ENCODE measurements around the gene MRPS23. TPM values are rescaled to one million over a fixed set of nuclear protein-coding genes. Genes with fewer than 3 reads are reported as not detected.

The MRPS23 gene
- total and polyA plus RNA-seq, 2 donors (not counting 1 experiment from before 2014, with no cell fraction given): 27.9 to 40.0 TPM

DNA sequence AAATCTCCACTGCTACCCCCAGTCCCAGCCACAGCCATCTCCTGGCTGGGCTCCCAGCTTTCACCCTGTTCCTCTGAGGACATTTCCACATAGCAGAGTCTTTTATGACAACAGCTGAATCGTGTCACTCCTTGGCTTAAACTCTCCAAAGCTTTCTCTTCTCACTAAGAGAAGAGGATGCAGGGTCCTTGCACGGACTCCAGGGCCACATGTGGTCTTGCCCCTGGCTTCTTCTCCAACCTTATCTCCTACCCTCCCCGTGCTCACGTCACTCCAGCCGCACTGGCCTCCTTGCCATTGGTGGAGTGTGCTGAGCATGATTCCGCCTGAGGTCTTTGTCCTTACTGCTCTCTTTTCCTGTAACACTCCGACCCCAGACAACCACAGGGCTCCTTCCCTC, 64.8 kb downstream of the MRPS23 start:
- H2AFZ ChIP-seq (ENCODE audit: low read length): no peak overlapping the region
- H3K79me2 ChIP-seq (ENCODE audit: control insufficient read depth, insufficient read depth, low read length): no peaks in the 10 kb centered on the region
- no peak overlapping the region for H3K27ac ChIP-seq (ENCODE audit: insufficient read depth, low read length)
- H3K9ac ChIP-seq (ENCODE audit: insufficient read depth, low read length): no peak overlapping the region
- no peak overlapping the region for H3K4me2 ChIP-seq (ENCODE audit: extremely low read depth, insufficient read depth, low read length)
- DNase-seq (ENCODE audit: low read depth in 2 of 2): peak in 1 of 2 donors; percentile 27
- H4K20me1 ChIP-seq (ENCODE audit: control insufficient read depth, extremely low read depth, insufficient read depth, low read length): no peaks in the 10 kb centered on the region
- no peaks in the 10 kb centered on the region for H3K4me1 ChIP-seq (ENCODE audit: control insufficient read depth, extremely low read depth, insufficient read depth, low read length)
- no peak overlapping the region for H3K4me3 ChIP-seq (replicated peaks in 1 of 4; ENCODE audit: control extremely low read depth in 1 of 4, insufficient read depth in 1 of 4, low read depth in 3 of 4, low read length in 4 of 4)
- no peak for TF ChIP-seq EZH2 (IDR thresholded peaks at IDR 0.05; ENCODE audit: low read length, missing control alignments)
- TF ChIP-seq, protein P1, sequence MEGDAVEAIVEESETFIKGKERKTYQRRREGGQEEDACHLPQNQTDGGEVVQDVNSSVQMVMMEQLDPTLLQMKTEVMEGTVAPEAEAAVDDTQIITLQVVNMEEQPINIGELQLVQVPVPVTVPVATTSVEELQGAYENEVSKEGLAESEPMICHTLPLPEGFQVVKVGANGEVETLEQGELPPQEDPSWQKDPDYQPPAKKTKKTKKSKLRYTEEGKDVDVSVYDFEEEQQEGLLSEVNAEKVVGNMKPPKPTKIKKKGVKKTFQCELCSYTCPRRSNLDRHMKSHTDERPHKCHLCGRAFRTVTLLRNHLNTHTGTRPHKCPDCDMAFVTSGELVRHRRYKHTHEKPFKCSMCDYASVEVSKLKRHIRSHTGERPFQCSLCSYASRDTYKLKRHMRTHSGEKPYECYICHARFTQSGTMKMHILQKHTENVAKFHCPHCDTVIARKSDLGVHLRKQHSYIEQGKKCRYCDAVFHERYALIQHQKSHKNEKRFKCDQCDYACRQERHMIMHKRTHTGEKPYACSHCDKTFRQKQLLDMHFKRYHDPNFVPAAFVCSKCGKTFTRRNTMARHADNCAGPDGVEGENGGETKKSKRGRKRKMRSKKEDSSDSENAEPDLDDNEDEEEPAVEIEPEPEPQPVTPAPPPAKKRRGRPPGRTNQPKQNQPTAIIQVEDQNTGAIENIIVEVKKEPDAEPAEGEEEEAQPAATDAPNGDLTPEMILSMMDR (conservative IDR thresholded peaks at IDR 0.05 in 1 of 2, IDR thresholded peaks at IDR 0.05 in 1 of 2; ENCODE audit: low read depth in 1 of 2, low read length in 2 of 2): no peak
- no peaks in the 10 kb centered on the region for H3K36me3 ChIP-seq (ENCODE audit: control insufficient read depth, insufficient read depth, low read length)
- no peaks in the 10 kb centered on the region for H3K9me3 ChIP-seq (ENCODE audit: control insufficient read depth, insufficient read depth, low read depth, low read length)
- no peaks in the 10 kb centered on the region for H3K27me3 ChIP-seq (ENCODE audit: control insufficient read depth, insufficient read depth, low read length)

Other genes with a start within 250 kb of the MRPS23 start
- gene CCDC182, start 104.7 kb downstream of the MRPS23 start, total RNA-seq: not detected in 2 replicates
- gene CCDC182, start 104.7 kb downstream of the MRPS23 start, polyA plus RNA-seq: not detected in 2 replicates
- 6.2 and 11.9 TPM in 2 replicates for gene CUEDC1, start 105.4 kb upstream of the MRPS23 start, total RNA-seq
- gene CUEDC1, start 105.4 kb upstream of the MRPS23 start, polyA plus RNA-seq: 25.6 and 34.9 TPM in 2 replicates
- gene VEZF1, start 138.2 kb upstream of the MRPS23 start, total RNA-seq: 37.0 and 51.2 TPM in 2 replicates
- gene VEZF1, start 138.2 kb upstream of the MRPS23 start, polyA plus RNA-seq: 43.9 and 44.3 TPM in 2 replicates
- gene SRSF1, start 157.2 kb upstream of the MRPS23 start, total RNA-seq: 242 and 307 TPM in 2 replicates
- gene SRSF1, start 157.2 kb upstream of the MRPS23 start, polyA plus RNA-seq: 191 and 218 TPM in 2 replicates
- gene DYNLL2, start 233.4 kb upstream of the MRPS23 start, total RNA-seq: 32.1 and 32.9 TPM in 2 replicates
- gene DYNLL2, start 233.4 kb upstream of the MRPS23 start, polyA plus RNA-seq: 17.1 and 22.7 TPM in 2 replicates

Data from fibroblast of lung (primary cell).